Cerebellar cortex (tissue), 1 donor: ENCODE results near the gene NFAM1.

Experiments
- DNase-seq: peaks from one replicate; pipeline ENCODE4 v3.0.0-alpha.2; 2015; ENCODE audit warnings: low spot score

Gene NFAM1

GRCh38 chr22:42334875-42335512, 97.2 kb downstream of the NFAM1 start:
- DNase-seq, result no peak

- no peak for DNase-seq
These were observed 98.7 kb downstream of the NFAM1 start for GRCh38 chr22:42333544-42333943.

GRCh38 chr22:42332089-42332488, 100.1 kb downstream of the NFAM1 start:
- DNase-seq, result no peak

- no peak for DNase-seq
These were observed 101.2 kb downstream of the NFAM1 start for GRCh38 chr22:42331014-42331413.
